ENCODE data around the gene HRG.

DNA sequence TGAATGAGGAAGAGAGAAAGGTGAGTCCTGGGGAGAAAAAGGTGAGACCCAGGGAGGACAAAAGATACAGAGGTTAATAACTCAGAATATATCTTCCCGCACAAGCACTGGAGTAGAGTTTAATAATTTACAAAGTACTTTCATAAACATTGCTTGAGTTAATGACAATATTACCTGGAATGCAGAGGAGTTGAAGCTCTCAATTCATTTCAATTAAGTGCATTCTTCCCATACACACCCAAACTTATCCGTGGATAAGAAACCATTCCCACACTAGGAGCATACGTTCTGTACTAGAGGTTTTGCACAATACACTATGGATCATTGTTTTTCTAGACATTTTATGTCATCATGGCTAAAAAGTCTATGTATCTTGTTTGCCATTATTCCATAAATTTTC, 28.0 kb downstream of the HRG start:
- TF ChIP-seq FOSL1 (IDR thresholded peaks at IDR 0.05; ENCODE audit: insufficient read depth, low read depth, low read length) = no peak
- no peak for TF ChIP-seq YY1 (IDR thresholded peaks at IDR 0.05; ENCODE audit: low read depth, low read length)
- TF ChIP-seq, protein P1, sequence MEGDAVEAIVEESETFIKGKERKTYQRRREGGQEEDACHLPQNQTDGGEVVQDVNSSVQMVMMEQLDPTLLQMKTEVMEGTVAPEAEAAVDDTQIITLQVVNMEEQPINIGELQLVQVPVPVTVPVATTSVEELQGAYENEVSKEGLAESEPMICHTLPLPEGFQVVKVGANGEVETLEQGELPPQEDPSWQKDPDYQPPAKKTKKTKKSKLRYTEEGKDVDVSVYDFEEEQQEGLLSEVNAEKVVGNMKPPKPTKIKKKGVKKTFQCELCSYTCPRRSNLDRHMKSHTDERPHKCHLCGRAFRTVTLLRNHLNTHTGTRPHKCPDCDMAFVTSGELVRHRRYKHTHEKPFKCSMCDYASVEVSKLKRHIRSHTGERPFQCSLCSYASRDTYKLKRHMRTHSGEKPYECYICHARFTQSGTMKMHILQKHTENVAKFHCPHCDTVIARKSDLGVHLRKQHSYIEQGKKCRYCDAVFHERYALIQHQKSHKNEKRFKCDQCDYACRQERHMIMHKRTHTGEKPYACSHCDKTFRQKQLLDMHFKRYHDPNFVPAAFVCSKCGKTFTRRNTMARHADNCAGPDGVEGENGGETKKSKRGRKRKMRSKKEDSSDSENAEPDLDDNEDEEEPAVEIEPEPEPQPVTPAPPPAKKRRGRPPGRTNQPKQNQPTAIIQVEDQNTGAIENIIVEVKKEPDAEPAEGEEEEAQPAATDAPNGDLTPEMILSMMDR (IDR thresholded peaks at IDR 0.05; ENCODE audit: control extremely low read depth in 1 of 3, insufficient read depth in 1 of 3, low read depth in 1 of 3, low read length in 3 of 3) = no peak
